AG10803 (cell line): ENCODE results near the gene ACAP3.

ENCODE experiments used
- DNase-seq: peaks from one replicate; pipeline ENCODE4 v3.0.0; 2010; ENCODE audit warnings: low read depth
- H3K4me3 ChIP-seq: 2 replicates; pipeline ENCODE4 v1.5.1; 2011; ENCODE audit warnings: mild to moderate bottlenecking, low read length, control low read depth
- CTCF ChIP-seq: conservative IDR thresholded peaks from 2 replicates; pipeline ENCODE4 v1.5.1; 2011; ENCODE audit warnings: mild to moderate bottlenecking, low read length, control low read depth, inconsistent platforms

Gene ACAP3

GRCh38 chr1:1312450-1313314 lies 5.0 kb upstream of the ACAP3 start:
- no peak for TF ChIP-seq CTCF
- no peak overlapping the region for H3K4me3 ChIP-seq
- DNase-seq = no peak

DNA sequence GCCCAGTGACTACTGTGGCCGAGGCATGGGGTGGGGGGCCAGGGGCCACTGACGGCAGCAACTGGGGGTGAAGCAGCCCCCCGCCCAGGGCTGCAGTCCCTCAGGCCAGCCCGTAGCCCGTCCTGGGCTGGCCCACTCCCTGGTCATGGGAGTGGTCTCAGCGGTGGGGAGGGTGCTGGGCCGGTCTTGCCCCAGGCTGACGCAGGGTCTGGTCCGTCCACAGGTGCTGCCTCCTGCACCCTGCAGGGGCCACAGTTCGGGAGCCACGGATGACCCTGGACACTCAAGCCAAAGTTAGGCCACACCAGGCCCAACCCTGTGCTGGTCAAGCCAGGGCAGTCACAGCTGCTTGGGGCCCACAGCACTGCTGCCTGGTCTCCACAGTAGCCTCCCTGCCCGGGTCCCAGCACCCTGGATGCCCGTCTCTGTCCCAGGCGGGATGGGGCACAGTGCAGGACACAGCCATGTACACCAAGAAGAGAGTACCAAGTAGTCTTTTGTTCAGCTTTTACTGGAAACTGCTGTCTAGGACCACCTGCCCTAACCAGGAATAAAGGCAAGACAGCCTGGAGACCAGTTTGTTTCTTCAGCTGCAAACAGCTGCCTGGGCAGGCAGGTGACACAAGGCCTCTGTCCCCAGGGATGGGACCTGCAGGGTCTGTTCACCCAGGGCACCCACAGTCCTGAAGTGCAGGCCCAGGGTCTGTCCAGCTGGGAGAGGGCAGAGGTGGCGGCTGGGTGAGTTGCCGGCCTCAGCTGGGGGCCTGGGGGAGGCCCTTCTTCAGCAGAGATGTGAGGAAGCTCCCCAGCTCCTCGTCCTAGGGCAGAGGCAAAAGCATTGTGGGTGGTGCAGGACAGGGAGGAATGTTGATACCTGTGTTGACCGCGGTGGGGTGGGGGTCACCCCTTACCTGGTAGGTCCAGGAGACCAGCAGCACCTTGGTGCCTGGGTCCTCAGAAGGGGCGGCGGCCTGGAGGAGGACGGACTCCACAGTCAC lies 3.7 kb upstream of the ACAP3 start:
- no peak overlapping the region for H3K4me3 ChIP-seq
- DNase-seq = no peak
- no peak for TF ChIP-seq CTCF

DNA sequence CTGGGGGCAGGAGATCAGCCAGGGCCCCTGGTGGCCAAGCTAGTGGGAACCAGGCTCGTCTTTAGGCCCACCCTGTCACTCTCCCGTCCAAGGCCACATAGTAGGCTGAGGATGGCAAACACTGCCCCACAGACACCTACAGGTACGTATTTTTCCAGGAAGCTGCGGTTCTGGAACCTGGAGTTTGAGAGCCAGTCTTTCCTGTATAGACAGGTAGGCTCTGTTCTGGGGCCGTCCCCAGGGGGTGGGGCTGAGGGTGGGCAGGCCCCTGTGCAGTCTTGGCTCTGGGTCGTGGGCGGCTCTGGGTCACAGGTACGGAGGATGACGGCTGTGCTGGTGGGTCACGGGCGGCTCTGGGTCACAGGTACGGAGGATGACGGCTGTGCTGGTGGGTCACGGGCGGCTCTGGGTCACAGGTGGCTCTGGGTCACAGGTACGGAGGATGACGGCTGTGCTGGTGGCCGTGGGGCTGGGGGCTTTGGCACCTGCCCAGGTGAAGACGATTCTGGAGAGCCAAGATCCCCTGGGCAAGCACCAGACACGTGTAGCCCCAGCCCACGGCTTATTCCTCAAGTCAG lies 2.8 kb upstream of the ACAP3 start:
- DNase-seq = no peak
- no peak for TF ChIP-seq CTCF
- no peak overlapping the region for H3K4me3 ChIP-seq

DNA sequence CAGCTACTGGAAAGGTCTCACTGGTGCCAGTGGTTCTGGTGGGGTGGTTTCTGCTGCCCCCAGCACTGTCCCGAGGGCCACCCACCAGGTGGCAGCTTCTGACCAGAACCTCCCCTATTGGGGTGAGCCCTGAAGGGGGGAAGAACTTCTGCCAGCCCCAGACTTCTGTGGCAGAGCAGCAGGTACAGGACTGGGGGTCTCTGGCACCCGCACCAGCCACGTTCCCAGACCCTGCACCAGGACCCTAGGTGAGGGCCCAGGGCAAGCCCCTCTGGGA lies 2.3 kb upstream of the ACAP3 start:
- no peak for DNase-seq
- no peak for TF ChIP-seq CTCF
- peak overlapping the region; percentile 7; the same call in 1 of the 2 replicates for H3K4me3 ChIP-seq

DNA sequence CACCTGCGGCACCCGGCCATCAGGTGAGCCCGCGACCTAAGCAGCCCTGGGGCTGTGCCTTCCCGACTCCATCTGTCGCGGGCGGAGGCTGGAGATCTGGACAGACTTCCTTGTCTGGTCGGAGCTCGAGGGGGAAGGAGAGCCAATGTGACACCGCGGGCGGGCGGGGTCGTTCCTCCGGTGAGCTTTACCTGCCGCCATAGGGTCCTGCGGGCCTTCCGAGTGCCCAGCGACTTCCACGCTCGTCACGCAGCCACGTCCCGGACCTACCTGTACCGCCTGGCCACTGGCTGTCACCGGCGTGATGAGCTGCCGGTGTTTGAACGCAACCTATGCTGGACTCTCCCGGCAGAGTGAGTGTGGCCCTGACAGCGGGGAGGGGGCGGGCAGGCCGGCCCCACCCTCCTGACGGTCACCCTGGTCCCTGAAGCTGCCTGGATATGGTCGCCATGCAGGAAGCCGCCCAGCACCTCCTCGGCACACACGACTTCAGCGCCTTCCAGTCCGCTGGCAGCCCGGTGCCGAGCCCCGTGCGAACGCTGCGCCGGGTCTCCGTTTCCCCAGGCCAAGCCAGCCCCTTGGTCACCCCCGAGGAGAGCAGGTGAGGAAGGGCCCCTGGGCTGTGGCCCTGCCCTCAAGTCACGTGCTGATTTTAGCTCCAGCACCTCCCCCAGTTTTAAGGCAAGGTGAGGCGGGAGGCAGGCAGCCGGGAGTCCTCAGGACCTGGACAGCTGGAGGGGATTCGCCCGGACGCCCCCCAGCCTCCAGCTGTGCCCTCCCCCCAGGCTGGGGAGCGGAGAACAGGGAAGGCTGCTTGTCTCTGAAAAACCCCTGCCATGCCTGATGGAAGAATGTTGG lies 1.8 kb upstream of the ACAP3 start:
- no peak for TF ChIP-seq CTCF
- no peak for DNase-seq
- H3K4me3 ChIP-seq = peak overlapping the region; percentile 64

- H3K4me3 ChIP-seq = peak overlapping the region; percentile 64
- DNase-seq = no peak
- no peak for TF ChIP-seq CTCF
These were observed 1.1 kb upstream of the ACAP3 start for GRCh38 chr1:1308756-1309250.
